Right atrium auricular region (tissue), 2 donors: ENCODE results near the gene CTNS. TPM values are rescaled to one million over a fixed set of nuclear protein-coding genes. Genes with fewer than 3 reads are reported as not detected.
A peak's percentile ranks its signal among the peaks of the same experiment; 100 is the strongest.

Experiments used
- DNase-seq: peaks from one replicate; pipeline ENCODE4 v3.0.0-alpha.2; 2019; ENCODE audit warnings: low spot score
- H3K27ac ChIP-seq, 2 donors: fragments of 200-600 bp; sonication (generic); 1 replicate in 1 of 2; 2 replicates in 1 of 2; pipeline ENCODE4 v1.5.1; 2016 to 2019
- H3K27me3 ChIP-seq, 2 donors: fragments of 200-600 bp; sonication (generic); one replicate each; pipeline versions ENCODE4 v1.5.1 to v1.6.0; 2017 to 2019
- H3K36me3 ChIP-seq: fragments of 200-600 bp; sonication (generic); one replicate; pipeline ENCODE4 v1.5.1; 2016
- H3K4me1 ChIP-seq, 2 donors: fragments of 200-600 bp; sonication (generic); one replicate each; pipeline versions ENCODE4 v1.5.1 to v1.6.0; 2017 to 2019
- H3K4me3 ChIP-seq, 2 donors: fragments of 200-600 bp; sonication (generic); 1 replicate in 1 of 2; 2 replicates in 1 of 2; pipeline ENCODE4 v1.5.1; 2017 to 2019; ENCODE audit warnings: mild to moderate bottlenecking in 1 of 2, moderate library complexity in 1 of 2
- H3K9me3 ChIP-seq, 2 donors: fragments of 200-600 bp; sonication (generic); one replicate each; pipeline ENCODE4 v1.5.1; 2019
- CTCF ChIP-seq, 2 donors: fragments of 200-600 bp; sonication (generic); IDR thresholded peaks; one replicate each; pipeline ENCODE4 v1.5.1; 2019; ENCODE audit warnings: antibody characterized with exemption in 2 of 2
- total RNA-seq, 2 donors: library from RNA; depleted of rRNA; stranded (reverse); fragments of >200 nt; gene quantifications; one replicate each; pipeline ENCODE4 v1.1.0, GENCODE V29; 2016

CTNS gene
- 10 to 100 TPM; 17.6 to 19.1 TPM for total RNA-seq

- Histone ChIP-seq H3K4me1 (peaks cover 0 to 47% of the 10 kb centered on the region in 2 donors), H3K4me3 (peak within 1 kb of the TSS; percentile 84 to 99)
Measured at GRCh38 chr17:3636154-3636907, at the start of gene CTNS, which contains the start of gene SHPK. TSS of gene CTNS (plus strand) at chr17:3636760. CDS start at chr17:3640207, 3,447 bp downstream. TSS of gene SHPK (minus strand) at chr17:3636250. CDS start at chr17:3636219, 31 bp downstream.

GRCh38 chr17:3589784-3590183 lies 46.8 kb upstream of the CTNS start:
- Histone ChIP-seq H3K4me1 (peaks cover 0 to 6% of the 10 kb centered on the region in 2 donors), H3K4me3 (no peak overlapping the region), H3K27ac (no peak overlapping the region), H3K9me3 (no peaks in the 10 kb centered on the region), H3K36me3 (peaks cover 68% of the 10 kb centered on the region), H3K27me3 (no peaks in the 10 kb centered on the region)
- TF ChIP-seq CTCF (IDR thresholded peaks at IDR 0.05): no peak
- DNase-seq: no peak

More at GRCh38 chr17:3636154-3636907, at the start of gene CTNS, which contains the start of gene SHPK:
- Histone ChIP-seq H3K27ac (peak within 1 kb of the TSS; percentile 94 to 95), H3K9me3 (no peaks in the 10 kb centered on the region), H3K27me3 (no peaks in the 10 kb centered on the region), H3K36me3 (no peaks in the 10 kb centered on the region)
- DNase-seq: peak; percentile 98
- no peak for TF ChIP-seq CTCF (IDR thresholded peaks at IDR 0.05)

GRCh38 chr17:3590231-3590630 lies 46.3 kb upstream of the CTNS start:
- Histone ChIP-seq H3K27ac (no peak overlapping the region), H3K36me3 (peaks cover 68% of the 10 kb centered on the region), H3K27me3 (no peaks in the 10 kb centered on the region), H3K4me3 (no peak overlapping the region), H3K9me3 (no peaks in the 10 kb centered on the region), H3K4me1 (peaks cover 0 to 6% of the 10 kb centered on the region in 2 donors)
- TF ChIP-seq CTCF (IDR thresholded peaks at IDR 0.05): no peak
- DNase-seq: no peak

- Histone ChIP-seq H3K27ac (no peak overlapping the region), H3K4me3 (no peak overlapping the region), H3K36me3 (peaks cover 62% of the 10 kb centered on the region), H3K27me3 (no peaks in the 10 kb centered on the region), H3K4me1 (peaks cover 0 to 6% of the 10 kb centered on the region in 2 donors), H3K9me3 (no peaks in the 10 kb centered on the region)
- no peak for DNase-seq
- no peak for TF ChIP-seq CTCF (IDR thresholded peaks at IDR 0.05)
Measured at GRCh38 chr17:3590768-3591167, 45.8 kb upstream of the CTNS start.

- DNase-seq: no peak
- Histone ChIP-seq H3K27ac (no peak overlapping the region), H3K4me3 (no peak overlapping the region), H3K4me1 (peaks cover 0 to 6% of the 10 kb centered on the region in 2 donors), H3K36me3 (peaks cover 48% of the 10 kb centered on the region), H3K27me3 (no peaks in the 10 kb centered on the region), H3K9me3 (no peaks in the 10 kb centered on the region)
- no peak for TF ChIP-seq CTCF (IDR thresholded peaks at IDR 0.05)
Measured at GRCh38 chr17:3592216-3592860, 44.2 kb upstream of the CTNS start.
